CD4-positive, alpha-beta T cell (primary cell): ENCODE measurements around the gene KDSR. TPM values are rescaled to one million over a fixed set of nuclear protein-coding genes. Genes with fewer than 3 reads are reported as not detected.

Experiments
- ATAC-seq: fragments of 200-7000 bp; cut with Tn5 transposase; one replicate; pipeline ENCODE4 v1.10.0; 2022; ENCODE audit warnings: mild to moderate bottlenecking; ENCODE audit not compliant: poor library complexity
- CTCF ChIA-PET: fragments of 350-600 bp; sonication (Branson Sonifier 250); formaldehyde crosslinking; loops from one replicate; lab custom pipeline; 2021; ENCODE audit warnings: antibody characterized with exemption, inconsistent platforms; lab: Charles Lee
- POLR2A ChIA-PET: fragments of 350-600 bp; sonication (Branson Sonifier 250); formaldehyde crosslinking; loops from one replicate; lab custom pipeline; 2021; ENCODE audit warnings: antibody characterized with exemption, inconsistent platforms; lab: Charles Lee
- DNase-seq, 14 experiments: peaks; one replicate each; pipeline ENCODE4 v3.0.0-alpha.2; 2013 to 2020; ENCODE audit warnings: mixed read lengths in 2 of 14
- H3K27ac ChIP-seq, 2 donors: one replicate each; pipeline versions ENCODE4 v1.5.1 to v1.7.0; 2013; ENCODE audit warnings: low read length in 2 of 2, low read depth in 1 of 2, mild to moderate bottlenecking in 1 of 2
- H3K27me3 ChIP-seq, 2 experiments: 1 replicate in 1 of 2; 2 replicates in 1 of 2; pipeline versions ENCODE4 v1.6.1 to v1.7.0; 2013; ENCODE audit warnings: low read length in 2 of 2, control low read depth in 1 of 2, mild to moderate bottlenecking in 1 of 2, moderate library complexity in 1 of 2; ENCODE audit not compliant: insufficient read depth in 2 of 2, control insufficient read depth in 1 of 2
- H3K36me3 ChIP-seq: one replicate; pipeline ENCODE4 v1.6.1; 2013; ENCODE audit warnings: low read length, control low read depth; ENCODE audit not compliant: insufficient read depth
- H3K4me1 ChIP-seq: one replicate; pipeline ENCODE4 v1.6.1; 2013; ENCODE audit warnings: low read length, control low read depth; ENCODE audit not compliant: insufficient read depth
- H3K4me3 ChIP-seq: one replicate; pipeline ENCODE4 v1.5.1; 2013; ENCODE audit warnings: mild to moderate bottlenecking, low read length, moderate library complexity
- H3K9me3 ChIP-seq, 2 experiments: 1 replicate in 1 of 2; 2 replicates in 1 of 2; pipeline versions ENCODE4 v1.6.1 to v1.7.0; 2013; ENCODE audit warnings: low read length in 2 of 2, mild to moderate bottlenecking in 2 of 2, control low read depth in 1 of 2, moderate library complexity in 1 of 2; ENCODE audit not compliant: control insufficient read depth in 1 of 2, insufficient read depth in 1 of 2
- H3K27ac Mint-ChIP-seq: one replicate; pipeline ENCODE4 v1.8.0; 2020; ENCODE audit warnings: mixed read lengths
- H3K27me3 Mint-ChIP-seq: one replicate; pipeline ENCODE4 v1.8.0; 2021; ENCODE audit warnings: mixed read lengths
- H3K36me3 Mint-ChIP-seq: one replicate; pipeline ENCODE4 v1.8.0; 2021; ENCODE audit warnings: low read depth, mixed read lengths
- H3K4me1 Mint-ChIP-seq: one replicate; pipeline ENCODE4 v1.8.0; 2021; ENCODE audit warnings: low read depth, mixed read lengths
- H3K4me3 Mint-ChIP-seq: one replicate; pipeline ENCODE4 v1.8.0; 2020; ENCODE audit warnings: mild to moderate bottlenecking, mixed read lengths
- H3K9me3 Mint-ChIP-seq: one replicate; pipeline ENCODE4 v1.8.0; 2020; ENCODE audit warnings: mixed read lengths
- CTCF ChIP-seq: fragments of 200-600 bp; IDR thresholded peaks from one replicate; pipeline ENCODE4 v1.8.0; 2022; ENCODE audit warnings: antibody characterized with exemption, mild to moderate bottlenecking
- intact Hi-C, 2 experiments: fragments of 100-400 bp; cut with DNase I in 1 of 2; cut with micrococcal nuclease in 1 of 2; formaldehyde crosslinking; loops; one replicate each; pipeline versions ENCODE4 v1.15.1 to v1.9.0; 2023 to 2025; cut with DNase I, micrococcal nuclease
- total RNA-seq, 174 experiments: library from RNA in 2 of 174; stranded (reverse) in 2 of 174; gene quantifications; one replicate each; pipeline ENCODE4 v1.2.3 and lab custom pipeline; 2021 to 2026

The KDSR gene
- total RNA-seq, 2 experiments from 2014 or later: 21.1 to 23.5 TPM

DNA sequence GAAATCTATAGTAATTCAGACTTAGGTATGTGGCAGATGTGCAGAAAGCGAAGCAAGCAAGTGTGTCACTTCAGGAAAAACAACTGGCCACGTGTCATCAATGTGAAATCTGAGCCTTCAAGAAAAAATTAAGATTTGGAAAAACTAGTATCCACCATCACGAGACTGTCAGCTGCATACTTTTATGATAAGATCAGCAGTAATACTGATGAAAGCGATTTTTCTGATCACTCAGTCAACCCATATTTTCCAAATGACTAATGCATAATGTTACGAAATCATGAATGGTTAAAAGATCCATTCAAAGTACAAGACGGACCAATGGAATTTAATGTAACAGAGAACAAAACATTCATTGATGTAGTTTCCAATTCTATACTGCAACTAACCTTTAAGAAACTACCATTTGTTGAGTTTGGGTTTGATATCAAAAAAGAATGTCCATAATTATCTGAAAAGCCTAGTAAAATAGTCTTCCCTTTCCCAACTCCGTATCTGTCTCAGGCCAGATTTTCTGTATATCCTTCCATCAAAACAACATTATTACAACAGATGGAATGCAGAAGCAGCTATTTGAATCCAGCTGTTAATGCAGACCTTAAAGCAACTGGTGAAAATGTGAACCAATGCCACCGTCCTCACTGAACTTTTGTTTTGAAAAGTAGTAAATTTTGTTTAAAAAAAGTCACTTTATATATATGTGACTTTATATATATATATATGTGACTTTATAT is 30.5 kb downstream of the KDSR start:
- H3K27me3 ChIP-seq: no peaks in the 10 kb centered on the region
- no peak for TF ChIP-seq CTCF
- H3K9me3 ChIP-seq: no peaks in the 10 kb centered on the region
- ChIA-PET CTCF (no interaction called here), POLR2A (no interaction called here)
- DNase-seq: no peak
- intact Hi-C loops: no loop called here
- Mint-ChIP-seq H3K4me1 (no peaks in the 10 kb centered on the region), H3K9me3 (no peaks in the 10 kb centered on the region), H3K4me3 (no peak overlapping the region), H3K36me3 (peaks cover 85% of the 10 kb centered on the region), H3K27ac (no peak overlapping the region), H3K27me3 (no peaks in the 10 kb centered on the region)
- H3K4me1 ChIP-seq: no peaks in the 10 kb centered on the region
- H3K36me3 ChIP-seq: peaks cover 52% of the 10 kb centered on the region
- no peak for ATAC-seq
- no peak overlapping the region for H3K27ac ChIP-seq
- H3K4me3 ChIP-seq: no peak overlapping the region

DNA sequence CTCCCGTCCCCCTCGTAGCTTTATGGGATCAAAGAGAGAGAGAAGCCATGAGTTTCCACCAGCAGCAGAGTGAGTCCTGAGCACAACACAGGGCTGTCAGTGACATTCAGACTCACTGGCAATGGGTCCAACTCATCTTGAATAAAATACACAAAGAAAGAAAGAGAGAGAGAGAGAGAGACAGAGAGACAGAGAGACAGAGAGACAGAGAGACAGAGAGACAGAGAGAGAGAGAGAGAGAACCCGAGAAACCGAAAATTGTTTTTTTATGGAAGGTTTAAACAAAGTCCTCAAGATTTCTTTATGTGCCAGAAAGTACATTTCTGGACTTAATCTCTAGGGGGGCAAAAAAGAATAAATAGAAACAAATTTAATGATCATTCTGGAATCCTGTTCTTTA is 35.9 kb downstream of the KDSR start:
- Histone ChIP-seq H3K4me3 (no peak overlapping the region), H3K9me3 (no peaks in the 10 kb centered on the region), H3K27ac (no peak overlapping the region), H3K4me1 (no peaks in the 10 kb centered on the region), H3K27me3 (no peaks in the 10 kb centered on the region), H3K36me3 (peaks cover 38% of the 10 kb centered on the region)
- Mint-ChIP-seq H3K9me3 (no peaks in the 10 kb centered on the region), H3K27me3 (no peaks in the 10 kb centered on the region), H3K4me3 (no peak overlapping the region), H3K4me1 (no peaks in the 10 kb centered on the region), H3K36me3 (peaks cover 47% of the 10 kb centered on the region), H3K27ac (no peak overlapping the region)
- DNase-seq (no peak), ATAC-seq (no peak)
- ChIA-PET CTCF (interaction anchor here (1.7 kb wide), 1 partner anchor 8 kb away, joined by 5 read pairs; no protein-coding TSS in a partner anchor), POLR2A (no interaction called here)
- intact Hi-C loops: no loop called here
- no peak for TF ChIP-seq CTCF

DNA sequence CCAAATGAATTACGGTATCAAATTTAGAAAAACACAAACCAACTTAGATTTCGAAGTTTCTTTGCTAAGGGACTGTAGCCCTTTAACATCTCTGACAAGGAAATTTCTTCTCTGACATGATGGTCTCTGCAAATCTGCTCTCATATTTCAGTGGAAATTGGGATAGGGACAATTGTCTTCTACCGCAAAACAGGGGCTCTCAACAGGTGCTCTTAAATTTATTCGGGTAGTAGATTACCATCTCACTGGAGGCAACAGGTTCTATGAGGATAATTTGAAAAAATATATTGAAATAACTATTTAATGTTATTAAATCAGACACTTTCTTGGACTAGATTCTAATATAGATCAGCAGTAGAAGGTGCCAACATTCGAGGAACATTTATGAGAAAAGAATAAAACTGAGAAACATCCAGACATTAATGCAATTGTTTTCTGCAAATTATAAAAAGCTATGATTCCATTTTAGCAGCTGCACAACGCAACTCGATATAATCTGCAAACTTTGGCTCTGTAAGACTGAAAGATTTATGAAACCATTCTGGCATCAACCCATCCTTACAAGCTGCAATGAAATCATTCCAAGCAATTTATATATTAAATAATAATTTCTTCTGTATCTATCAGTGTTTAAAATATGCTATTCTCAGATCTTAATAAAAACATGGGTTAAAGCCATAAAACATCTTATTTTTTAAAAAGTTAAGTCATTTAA is 37.4 kb downstream of the KDSR start:
- POLR2A ChIA-PET: no interaction called here
- Mint-ChIP-seq H3K27ac (no peak overlapping the region), H3K4me1 (no peaks in the 10 kb centered on the region), H3K9me3 (no peaks in the 10 kb centered on the region), H3K36me3 (peaks cover 34% of the 10 kb centered on the region), H3K27me3 (no peaks in the 10 kb centered on the region), H3K4me3 (no peak overlapping the region)
- H3K9me3 ChIP-seq: no peaks in the 10 kb centered on the region
- no peak overlapping the region for H3K27ac ChIP-seq
- H3K36me3 ChIP-seq: peaks cover 26% of the 10 kb centered on the region
- H3K4me3 ChIP-seq: no peak overlapping the region
- DNase-seq: no peak
- intact Hi-C loops: loop anchor here (10.0 kb wide), 1 partner anchor 615 kb away; the partner anchor contains the start of gene PHLPP1 (in 2 of the 2)
- CTCF ChIA-PET: interaction anchor here (0.7 to 1.7 kb wide), 3 partner anchors 10 to 198 kb away, joined by 3 to 5 read pairs (median 4); no protein-coding TSS in a partner anchor
- H3K27me3 ChIP-seq: no peaks in the 10 kb centered on the region
- ATAC-seq: no peak
- no peak for TF ChIP-seq CTCF
- no peaks in the 10 kb centered on the region for H3K4me1 ChIP-seq
